ENCODE results near the gene CSNK2A3.
"Not testable (repeated sequence)": the region's sequence is repeated elsewhere in the genome, so short reads cannot be mapped to it uniquely, and the experiment has no call there.

Gene CSNK2A3

DNA sequence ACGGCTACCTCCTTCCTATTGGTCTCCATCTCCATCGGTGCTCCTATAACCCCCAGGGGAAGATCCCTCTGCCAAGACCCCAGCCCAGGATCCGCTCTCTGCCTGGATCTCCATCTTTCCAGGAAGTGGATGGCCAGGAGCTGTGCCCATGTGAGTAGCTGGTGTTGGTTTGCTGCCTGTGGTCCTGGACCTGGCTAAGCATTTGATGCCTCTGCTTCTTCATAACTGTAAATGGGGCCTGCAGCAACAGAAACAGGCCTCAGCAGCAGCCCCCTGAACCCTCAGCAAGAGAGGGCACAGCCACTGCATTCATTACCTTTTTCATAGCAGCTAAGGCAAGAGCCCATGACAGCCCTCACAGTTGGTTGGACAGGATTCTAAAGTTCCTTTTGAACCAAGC lies 26.6 kb upstream of the CSNK2A3 start:
- DNase-seq = no peak

DNA sequence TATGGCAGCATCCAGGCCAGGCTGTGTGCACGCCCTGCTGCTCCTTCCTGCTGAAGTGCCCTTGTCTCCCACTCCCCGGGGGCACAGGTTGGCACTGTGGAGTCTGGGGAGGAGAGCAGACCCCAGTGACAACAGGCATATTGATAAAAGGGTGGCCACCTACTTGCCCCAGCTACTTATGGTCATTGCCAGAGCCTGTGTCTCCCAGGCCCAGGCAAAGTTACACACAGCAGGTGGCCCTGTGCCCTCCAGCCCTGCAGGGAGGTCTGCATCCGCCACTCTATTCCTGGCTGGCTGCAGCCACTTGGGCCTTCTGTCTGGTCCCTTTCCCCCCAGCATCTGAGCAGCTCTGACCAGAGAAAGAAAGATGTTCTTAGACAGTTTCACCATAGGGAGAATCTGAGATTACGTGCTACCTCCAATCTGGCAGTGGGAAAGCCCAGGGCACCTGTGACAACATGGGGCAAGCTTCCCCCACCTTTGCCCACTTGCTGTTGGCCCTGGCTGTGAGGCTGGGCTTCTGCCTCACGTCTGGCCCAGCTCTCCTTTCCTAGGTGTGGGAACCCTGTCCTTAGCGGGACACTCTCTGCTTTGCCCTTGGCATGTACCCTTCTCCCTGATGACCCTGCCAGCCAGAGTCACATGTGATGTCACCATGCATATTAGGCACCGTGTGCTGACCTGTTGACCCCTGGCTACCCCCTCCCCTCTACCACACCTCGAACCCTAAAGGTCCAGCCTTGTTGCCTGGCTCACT lies 25.3 kb upstream of the CSNK2A3 start:
- no peak for DNase-seq

DNA sequence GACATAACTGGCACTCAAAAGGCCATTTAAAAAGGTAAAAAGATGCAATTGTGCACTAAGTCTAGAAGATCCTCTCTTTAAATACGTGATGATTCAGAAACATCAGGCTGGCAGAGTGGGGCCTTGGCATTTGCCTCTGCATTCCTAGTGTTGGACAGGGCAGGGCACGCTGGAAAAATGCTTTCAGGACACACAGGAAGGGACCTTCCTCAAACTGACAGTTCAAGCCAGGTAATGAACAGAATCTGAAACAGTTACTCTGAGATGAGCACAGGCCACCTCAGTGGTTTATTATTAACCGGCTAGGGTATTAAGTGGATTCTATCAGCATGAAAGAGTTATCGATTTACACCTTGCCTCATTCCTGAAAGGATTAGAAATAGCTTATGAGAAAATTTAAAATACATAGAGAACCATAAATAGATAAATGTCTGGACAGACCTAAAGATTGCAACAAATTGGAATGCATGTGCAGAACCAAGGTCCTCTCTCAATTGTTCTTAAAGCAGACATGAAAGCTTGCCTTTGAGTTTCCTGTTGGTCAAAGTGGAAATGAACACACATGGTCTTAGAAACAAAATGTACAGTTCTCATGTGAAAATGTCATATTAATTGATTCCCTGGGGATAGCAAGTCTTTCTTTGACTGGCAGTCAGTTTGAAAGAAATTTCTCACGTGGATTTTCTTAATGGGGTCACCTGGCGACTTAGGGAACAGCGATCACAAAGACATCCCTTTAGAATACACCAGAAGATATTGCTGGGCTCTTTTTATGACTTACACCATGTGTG lies 21.5 kb upstream of the CSNK2A3 start:
- no peak for DNase-seq

DNA sequence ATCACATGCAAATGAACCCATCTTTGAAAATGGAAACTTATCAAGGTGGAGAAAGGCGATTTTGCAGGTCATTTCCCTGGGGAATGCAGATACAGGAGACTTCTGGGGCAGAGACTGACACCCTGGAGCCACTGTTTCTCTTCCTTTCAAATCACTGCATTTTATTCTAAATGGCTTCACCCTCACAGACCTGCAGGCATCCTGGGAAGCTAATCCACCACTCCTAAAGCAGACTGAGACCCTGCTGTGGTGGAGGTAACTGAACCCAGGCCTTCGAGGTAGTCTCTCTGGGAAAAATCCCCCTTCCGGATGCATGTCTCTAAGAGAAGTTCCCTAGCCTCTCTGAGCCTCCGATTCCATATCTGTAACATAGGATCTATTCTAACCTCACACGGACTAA lies 20.9 kb upstream of the CSNK2A3 start:
- no peak for DNase-seq

- DNase-seq = no peak
These were observed 19.4 kb upstream of the CSNK2A3 start for GRCh38 chr11:11372461-11372860.

GRCh38 chr11:11370962-11371303 lies 17.9 kb upstream of the CSNK2A3 start:
- no peak for DNase-seq

DNA sequence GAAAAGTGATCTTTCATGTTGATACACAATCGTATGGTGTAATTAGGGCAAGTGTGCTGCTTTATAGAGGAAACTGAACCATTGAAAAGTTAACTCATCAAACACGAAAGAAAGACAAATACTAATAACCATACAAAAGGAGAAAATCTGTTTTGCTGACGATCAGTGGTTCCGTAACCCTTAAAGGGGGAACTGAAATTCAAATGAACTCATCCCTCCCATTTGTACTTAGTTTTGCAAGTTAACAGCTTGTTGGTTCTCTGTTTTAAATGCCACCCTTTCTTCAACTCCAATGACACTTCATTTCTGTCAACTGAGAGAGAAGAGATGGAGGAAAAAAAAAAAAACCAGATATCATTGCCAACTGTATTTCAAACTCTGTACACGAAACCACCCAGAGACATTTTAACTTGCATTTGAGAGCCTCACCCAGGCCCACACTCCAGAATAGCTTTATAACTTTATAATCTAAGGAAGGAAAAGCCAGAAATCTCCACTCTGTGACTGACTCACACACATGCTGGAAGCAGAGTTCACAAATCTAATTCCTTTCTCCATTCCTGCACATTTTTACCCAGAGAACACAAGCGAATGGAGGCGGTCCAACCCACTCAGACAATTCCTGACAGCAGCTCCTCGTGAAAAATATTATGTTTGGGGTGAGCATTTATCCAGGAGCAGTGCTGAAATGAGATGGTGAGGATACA lies 17.4 kb upstream of the CSNK2A3 start:
- DNase-seq = no peak

DNA sequence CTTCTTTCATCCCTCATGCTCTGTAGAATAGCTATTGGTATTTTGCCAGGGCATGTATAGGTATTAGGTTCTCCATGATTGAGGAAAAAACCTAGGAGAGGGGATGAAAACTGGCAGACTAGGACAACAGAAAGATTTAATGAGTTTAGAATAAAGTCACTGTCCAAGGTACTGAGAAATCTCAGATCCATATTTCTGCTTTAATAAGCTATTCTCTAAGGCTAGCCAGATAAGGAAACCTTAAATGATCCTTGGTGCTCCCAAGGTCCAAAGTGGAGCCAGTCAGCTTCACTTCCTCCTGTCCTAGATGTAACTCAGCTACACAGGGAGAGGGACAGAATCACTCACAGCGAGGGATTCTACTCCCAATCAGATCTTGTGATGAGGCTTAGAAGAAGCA lies 13.7 kb upstream of the CSNK2A3 start:
- DNase-seq = peak; percentile 6

GRCh38 chr11:11363674-11364073 lies 10.6 kb upstream of the CSNK2A3 start:
- DNase-seq = no peak

DNA sequence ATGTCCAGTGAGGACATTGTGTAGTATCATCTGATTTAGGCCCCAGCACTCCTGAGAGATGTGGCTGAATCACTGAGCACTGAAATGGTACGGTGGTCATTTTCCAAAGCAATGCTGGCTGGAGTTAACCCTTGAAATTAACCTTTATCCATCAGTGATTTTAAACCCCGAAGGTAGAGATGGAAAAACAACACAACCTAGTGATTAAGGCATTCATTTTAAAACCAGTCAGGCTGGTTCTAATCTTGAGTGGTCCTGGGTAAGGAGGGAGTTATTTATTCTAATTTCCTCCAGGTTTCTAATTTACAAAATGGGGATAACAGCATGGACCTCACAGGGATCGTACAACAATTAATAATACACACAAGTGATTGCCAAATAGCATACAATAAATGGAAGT lies 6.6 kb upstream of the CSNK2A3 start:
- no peak for DNase-seq

DNA sequence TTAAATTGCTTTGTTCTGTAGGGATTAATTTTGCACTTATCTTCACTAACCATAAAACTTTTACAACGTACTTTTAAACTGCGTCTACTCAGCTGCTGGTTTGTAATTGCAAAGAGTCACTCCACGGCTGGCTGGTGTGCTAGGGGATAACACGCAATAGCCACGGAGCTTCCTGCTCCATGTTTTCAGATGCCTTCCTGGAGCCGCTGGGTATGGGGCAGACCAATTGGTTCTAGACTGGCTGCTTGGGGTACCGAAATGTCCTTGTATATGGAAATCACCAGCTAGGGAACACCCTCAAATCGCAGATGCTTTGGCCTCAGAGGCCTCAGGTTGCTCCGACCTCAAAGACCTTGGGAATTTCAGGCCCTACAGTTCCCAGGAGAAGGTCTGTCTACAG lies 3.8 kb upstream of the CSNK2A3 start:
- no peak for DNase-seq

DNA sequence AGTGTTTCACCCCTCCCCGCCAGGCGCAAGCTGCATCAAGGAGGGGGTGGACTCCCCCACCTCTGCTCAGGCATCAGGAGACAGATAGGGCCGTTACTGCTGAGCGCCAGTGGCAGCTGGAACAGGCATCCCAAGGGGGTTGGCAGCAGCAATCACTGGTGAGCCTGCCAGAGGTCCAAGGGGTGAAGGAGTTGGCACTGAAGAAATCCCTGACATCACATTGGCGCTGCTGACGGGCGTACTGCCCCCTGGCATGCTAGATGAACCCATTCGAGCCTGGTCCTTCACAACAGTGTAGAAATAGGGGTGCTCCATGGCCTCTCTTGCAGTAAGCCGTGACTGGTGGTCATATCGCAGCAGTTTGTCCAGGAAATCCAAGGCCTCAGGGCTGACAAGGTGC lies 1.2 kb downstream of the CSNK2A3 start:
- not testable (repeated sequence) for DNase-seq

GRCh38 chr11:11351042-11351586 lies 1.9 kb downstream of the CSNK2A3 start:
- DNase-seq = no peak

- no peak for DNase-seq
These were observed 3.1 kb downstream of the CSNK2A3 start for GRCh38 chr11:11349870-11350337.

DNA sequence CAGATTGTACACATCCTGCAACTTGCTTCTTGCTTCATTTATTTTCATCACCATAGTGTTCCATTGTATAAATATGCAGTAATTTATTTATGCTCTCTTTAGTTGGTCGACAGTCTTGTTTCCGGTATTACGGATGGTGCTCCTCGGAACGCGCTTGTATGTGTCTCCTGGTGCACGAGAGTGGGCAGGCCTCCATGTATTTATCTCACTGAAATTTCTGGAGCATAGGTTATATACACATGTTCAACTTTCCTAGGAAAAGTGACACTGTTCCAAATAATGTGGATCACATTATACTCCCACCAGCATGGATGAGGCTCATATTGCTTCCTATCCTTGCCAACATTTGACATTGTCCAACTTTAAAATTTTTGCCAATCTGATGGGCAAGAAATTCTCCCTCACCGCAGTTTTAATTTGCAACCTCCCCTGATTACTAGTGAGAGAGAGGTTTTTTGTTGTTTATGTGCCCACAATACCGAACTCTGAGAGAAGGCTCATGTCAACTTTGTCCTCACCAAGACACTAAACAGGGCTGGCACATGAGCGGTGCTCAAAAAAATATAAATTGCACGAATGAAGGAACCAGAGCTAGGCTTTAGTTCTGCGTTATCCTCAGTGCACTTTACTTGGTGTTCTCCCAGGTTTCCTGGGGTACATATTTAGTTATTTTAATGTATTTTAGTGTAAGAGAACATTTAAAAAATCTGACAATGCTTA lies 3.8 kb downstream of the CSNK2A3 start:
- no peak for DNase-seq

DNA sequence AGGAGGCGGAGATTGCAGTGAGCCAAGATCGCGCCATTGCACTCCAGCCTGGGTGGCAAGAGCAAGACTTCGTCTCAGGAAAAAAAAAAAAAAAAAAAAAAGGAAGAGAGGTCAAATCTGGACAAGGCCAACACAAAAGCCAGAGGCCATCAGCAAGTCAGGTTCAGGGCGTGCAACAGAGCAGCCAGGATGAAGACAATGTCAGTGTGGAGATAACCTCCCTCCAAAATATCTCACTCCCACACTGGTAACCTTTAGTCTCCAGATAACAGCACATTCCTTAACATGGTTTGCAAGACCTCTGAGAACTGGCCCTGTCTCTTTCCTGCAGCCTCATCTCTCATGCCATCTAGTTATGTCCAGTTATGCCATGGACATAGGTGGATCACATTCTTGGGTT lies 4.7 kb downstream of the CSNK2A3 start:
- peak; percentile 33 for DNase-seq

DNA sequence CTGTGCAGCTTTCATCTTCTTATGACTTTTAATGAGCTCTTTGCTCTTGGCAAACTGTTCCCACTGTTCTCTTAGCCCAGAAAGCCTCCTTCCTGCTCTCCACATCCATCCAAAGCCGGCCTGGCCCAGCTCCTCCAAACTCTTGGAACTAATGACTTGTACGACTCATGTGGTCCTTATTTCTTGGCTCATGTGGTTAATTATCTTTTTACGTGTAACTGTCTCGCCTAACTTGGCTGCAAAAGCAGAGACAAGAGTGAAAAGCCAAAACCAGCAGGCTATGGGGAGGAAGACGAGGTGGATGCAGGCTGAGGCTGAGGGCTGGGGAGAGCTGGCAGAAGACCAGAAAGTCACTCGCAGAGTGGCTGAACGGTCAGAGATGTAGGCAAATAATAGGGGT lies 5.5 kb downstream of the CSNK2A3 start:
- DNase-seq = no peak

DNA sequence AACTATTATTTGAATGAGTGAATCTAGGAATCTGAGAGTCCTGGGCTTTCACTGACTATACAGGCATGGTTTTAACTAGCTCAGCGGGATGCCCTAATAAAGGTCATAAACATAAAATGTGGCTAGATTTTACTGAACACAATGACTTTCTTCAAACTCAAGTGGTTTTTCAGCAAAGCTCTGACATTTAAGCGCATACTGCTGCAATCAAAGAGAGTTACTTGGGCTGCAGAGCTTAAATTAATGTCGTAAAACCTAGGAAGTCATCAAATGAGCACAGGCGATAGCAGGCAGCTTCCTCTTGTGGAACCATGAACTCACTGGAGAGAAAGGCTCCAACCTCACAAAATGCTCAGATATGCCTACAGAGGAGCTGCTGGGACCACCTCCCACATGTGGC lies 6.7 kb downstream of the CSNK2A3 start:
- no peak for DNase-seq

DNA sequence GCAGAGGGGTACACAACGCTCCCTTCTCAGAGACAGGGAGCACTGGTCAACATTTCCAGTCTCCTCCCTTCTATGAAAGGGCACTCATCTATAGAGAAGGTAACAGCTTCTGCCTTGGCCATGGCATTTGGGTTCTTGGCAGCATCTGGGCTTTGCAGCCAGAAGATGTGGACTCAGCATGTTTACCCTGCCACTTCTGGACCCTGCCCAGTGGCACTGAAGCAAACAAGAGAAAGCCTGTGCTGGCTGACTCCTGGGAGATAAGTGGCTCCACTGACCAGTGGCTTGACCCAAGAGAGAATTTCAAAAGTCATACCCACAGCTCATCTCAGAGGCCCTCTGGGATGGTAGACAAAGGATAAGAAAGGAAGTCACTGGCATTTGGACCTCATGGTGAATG lies 8.0 kb downstream of the CSNK2A3 start:
- no peak for DNase-seq

DNA sequence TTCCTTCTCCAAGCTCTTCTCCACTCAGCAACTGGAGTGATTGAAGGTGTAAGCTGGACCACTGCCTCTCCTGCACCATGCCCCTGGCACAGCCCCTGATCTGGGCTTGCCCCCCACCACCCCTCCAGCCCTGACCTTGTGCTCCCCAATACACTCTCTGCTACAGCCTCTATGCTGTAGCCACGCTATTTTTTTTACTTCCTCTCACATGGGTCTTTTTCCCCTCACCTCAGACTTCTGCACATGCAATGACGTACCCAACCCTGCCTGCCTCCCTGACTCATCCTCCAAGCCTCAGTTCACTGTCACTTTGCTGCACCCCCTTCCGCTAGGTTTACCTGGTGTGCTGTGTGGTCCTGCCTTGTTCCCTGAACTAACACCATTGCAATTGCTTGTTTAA lies 9.0 kb downstream of the CSNK2A3 start:
- no peak for DNase-seq

DNA sequence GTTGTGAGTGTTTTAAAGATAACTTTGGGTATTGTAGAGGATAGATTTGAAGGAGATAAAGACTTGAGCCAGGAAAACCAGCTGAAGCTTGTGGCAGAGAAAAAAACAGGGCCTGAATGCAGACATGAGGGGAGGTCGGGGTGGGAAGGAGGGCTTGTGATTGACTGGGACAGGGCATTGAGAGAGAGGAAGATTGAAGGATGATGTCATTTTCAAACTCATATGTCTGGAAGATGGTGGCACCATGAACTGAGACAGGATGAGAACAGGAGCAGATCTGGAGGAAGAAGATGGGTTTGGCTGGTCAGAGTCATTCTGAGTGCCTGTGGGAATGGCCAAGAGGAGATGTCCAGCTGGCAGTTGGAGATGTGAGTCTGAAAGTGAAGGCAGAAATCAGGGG lies 14.7 kb downstream of the CSNK2A3 start:
- no peak for DNase-seq

GRCh38 chr11:11336664-11337063 lies 16.4 kb downstream of the CSNK2A3 start:
- DNase-seq = no peak

GRCh38 chr11:11335043-11335442 lies 18.0 kb downstream of the CSNK2A3 start:
- no peak for DNase-seq

Measured in hematopoietic multipotent progenitor cell treated with erythropoietin and hydrocortisone succinate and interleukin-3 and kit ligand, for 8 days (in vitro differentiated cells).